NCI-H2196 (cell line): Measurements from ENCODE around the gene TGFBI.

Source experiments
- DNase-seq: peaks from one replicate; lab custom pipeline; 2025; ENCODE audit not compliant: unreplicated experiment; lab: John Stamatoyannopoulos, UW

TGFBI gene

GRCh38 chr5:136001466-136001981, 27.3 kb upstream of the TGFBI start:
- no peak for DNase-seq

DNA sequence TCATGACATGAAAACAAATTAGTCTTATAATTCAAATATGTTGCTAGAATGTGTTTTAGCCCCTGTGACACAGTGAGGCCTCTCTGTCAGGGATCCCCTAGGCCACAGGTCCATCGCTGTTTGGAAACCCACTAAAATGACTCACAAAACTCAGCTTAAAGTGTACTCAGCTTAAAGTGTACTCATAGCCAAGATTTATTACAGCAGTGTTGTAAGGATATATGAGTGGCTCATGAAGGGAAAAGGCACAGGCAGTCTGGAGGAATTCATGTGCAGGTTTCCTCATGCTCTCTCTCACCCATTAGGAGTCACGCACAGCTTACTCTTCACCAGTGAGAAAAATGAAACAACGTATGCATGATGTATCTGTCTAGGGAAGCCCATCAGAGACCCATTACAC, 24.4 kb upstream of the TGFBI start:
- DNase-seq = no peak

DNA sequence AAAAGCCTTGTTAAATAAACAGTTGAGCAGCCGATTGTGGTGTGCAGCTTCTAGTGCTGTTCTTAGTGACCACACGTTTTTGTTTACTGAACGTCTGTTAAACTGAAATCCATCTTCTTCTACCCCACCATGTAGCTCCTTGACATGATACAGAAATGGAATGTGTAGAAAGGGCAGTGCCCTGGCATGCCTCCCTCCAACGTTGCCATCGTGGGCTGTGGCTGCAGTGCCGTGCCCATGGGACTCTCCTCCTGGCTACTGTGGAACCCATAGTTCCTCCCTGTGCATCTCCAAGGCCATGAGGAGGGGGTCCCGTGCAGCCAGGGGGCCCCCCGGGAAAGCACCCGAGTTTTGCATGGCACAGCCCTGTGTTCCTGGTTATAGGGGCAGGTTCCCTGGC, 23.3 kb upstream of the TGFBI start:
- DNase-seq = no peak

GRCh38 chr5:136006164-136006563, 22.6 kb upstream of the TGFBI start:
- no peak for DNase-seq

DNA sequence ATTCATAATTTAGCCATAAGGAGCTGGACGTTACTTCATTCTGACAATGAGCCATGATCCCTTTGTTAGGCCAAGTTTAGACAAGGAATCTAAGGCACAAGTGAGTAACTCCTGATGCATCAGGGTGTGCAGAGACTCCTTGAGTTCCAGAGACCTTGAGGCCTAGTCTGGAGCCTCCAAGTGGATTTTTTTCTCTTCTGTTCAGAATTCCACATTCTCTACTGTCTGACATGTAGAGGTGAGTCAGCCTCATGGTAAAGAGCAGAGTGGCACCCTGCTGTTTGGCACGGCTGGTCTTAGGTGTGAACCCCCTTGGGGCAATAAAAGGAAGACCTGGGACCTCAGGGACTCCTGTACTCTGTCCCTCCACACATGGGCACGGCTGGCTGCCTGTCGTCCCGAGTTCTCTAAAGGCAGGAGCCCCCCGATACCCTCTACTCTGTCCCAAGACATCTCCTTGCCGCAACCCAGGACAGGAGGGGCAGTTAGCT, 22.0 kb upstream of the TGFBI start:
- no peak for DNase-seq

DNA sequence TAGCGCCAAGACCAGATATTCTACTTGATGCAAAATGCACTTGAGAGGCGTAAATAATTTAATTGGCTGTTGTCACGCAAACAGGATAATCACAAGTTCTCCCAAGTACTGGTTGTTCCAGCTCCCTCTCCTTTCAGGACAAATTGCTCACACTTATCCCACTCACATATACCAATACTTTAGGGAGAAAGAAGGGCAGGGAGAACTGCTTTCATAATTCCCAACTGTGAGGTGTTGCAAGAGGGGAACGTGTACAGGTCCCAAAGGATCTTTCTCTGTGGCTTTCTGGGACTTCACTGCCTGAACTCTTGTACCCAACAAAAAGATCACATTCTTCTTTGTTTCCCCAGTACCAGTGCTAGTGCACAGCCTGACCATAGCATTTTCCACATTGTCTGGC, 21.5 kb upstream of the TGFBI start:
- DNase-seq = no peak

DNA sequence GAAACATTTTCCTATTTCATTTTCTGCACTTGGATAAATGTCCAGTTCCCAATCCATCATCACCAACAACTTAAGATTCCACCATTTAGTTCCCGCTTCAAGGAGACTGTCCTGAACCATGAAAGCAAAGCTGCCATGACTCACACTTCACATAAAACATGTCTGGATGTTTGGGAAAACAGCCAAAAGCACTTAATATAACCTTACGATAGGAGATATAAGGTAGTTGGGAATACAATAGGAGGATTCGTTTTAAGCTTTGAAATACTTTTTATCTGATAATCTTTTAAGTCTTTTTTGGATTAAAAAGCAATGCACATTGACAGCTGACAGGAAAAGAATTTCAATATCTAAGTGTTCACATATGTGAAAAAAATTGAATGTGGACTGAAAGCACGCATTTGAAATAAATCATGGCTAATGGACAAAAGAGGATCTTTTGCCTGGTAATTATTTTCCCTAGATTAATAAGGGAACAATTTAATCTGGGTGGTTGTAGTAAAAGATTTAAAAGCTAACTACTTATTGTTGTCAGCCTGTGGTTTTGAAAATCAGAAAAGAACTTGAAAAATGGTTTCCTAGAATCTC, 17.3 kb upstream of the TGFBI start:
- DNase-seq = peak; percentile 42

- DNase-seq = no peak
These were observed 16.6 kb upstream of the TGFBI start for GRCh38 chr5:136012041-136012804.

DNA sequence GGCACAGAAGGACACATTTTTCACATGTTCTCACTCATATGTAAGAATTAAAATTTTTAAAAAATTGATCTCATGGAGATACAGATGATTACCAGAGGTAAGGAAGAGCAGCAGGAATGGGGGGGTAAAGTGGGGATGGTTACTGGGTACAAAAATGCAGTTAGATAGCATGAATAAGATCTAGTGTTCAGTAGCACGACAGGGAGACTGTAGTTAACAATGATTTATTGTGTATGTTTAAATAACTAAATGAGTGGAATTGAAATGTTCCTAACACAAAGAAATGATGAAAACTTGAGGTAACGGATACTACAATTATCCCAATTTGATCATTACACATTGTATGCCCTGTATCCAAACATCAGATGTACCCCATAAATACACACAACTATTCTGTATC, 15.2 kb upstream of the TGFBI start:
- DNase-seq = no peak

DNA sequence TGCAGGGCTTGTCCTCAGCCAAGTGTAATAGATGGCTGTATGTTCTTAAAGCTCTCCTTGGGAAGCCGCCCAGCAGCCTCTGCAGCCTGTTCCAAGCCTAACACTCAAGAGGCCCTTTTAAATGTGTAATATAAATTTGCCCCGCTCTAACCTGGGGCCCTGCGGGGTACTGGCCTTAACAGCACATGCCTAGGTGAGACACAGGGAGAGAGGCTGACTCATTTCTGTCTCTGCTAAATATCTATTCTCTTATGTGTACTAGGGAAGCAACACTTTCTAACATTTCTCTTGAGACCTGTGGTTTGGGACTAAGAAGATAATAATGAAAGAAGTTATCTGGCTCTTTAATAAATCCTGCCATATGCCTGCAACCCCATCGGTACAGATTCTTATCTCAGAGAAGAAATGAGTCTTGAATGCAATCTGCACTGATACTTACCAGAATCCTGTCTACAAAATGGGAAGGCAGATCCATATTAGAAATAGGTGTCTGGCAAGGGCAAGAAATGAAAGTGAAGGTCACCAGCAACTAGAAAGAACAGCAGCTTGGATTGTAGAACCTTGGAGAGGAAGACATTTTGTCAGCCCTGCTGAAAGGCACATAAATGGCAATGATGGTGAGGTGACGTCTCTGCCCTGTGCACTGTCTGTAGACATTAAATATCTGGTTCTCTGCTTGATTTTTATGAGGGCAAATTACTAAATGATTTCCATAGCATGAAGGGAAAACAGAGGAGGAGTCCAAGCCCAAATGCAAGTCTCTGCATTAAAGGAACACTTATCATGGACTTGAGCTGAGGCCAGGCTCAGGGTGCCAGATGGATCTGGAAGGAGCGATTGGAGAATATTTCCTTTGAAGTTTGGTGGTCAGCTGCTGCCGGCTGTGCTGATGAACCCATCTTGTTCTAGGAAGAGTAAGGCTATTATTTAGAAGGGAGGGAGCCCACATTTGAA, 14.5 kb upstream of the TGFBI start:
- DNase-seq = no peak

GRCh38 chr5:136015003-136015375, 13.8 kb upstream of the TGFBI start:
- no peak for DNase-seq

DNA sequence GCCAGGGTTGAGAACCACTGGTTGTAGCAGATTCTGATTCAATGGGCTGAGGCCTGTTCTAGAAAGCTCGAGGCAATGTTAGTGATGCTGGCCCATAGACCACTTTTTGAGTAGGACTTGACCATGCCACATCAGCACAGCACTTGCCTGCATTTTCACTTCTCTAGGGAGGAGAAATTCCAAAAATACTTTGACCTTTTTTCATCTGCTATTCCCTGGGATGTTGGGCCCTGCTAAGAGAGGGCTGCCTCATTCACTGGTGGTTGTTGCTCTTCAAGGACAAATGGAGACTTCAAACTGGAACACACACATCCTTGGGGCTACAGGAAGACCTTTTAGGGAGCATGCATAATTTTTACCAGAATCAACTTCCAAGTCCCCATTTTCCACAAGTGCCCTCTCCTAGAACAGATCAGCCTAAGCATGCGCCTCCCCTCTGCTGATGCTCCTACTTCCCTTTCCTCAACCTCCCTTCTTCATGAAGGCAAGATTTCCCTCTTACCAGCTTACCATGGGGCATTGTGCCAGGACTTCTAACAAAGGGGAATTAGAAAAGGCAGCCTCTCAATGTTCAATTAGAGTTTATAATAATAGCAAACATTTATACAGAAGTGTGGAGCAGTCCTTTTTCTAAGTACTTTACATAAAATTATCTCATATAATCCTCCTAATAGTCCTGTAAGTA, 12.7 kb upstream of the TGFBI start:
- no peak for DNase-seq

- DNase-seq = peak; percentile 31
These were observed 11.8 kb upstream of the TGFBI start for GRCh38 chr5:136016945-136017530.

- no peak for DNase-seq
These were observed 9.7 kb upstream of the TGFBI start for GRCh38 chr5:136018814-136019783.

DNA sequence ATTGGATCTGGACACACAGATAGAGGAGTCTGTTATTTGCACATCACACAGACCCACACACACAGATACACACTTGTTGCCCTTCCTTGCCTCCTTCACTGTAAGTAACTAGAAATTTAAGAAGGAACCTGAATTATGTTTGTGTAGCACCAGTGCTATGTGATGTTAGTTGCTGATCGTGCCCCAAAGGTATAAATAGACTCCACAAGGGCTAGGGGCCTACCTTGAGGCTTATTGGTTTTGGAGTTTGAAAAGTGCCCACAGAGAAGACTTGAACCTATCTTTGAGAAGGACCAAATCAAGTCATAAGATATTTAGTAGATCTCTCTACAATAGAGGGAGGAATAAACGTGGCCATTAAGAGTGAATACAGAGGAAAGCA, 8.8 kb upstream of the TGFBI start:
- no peak for DNase-seq

DNA sequence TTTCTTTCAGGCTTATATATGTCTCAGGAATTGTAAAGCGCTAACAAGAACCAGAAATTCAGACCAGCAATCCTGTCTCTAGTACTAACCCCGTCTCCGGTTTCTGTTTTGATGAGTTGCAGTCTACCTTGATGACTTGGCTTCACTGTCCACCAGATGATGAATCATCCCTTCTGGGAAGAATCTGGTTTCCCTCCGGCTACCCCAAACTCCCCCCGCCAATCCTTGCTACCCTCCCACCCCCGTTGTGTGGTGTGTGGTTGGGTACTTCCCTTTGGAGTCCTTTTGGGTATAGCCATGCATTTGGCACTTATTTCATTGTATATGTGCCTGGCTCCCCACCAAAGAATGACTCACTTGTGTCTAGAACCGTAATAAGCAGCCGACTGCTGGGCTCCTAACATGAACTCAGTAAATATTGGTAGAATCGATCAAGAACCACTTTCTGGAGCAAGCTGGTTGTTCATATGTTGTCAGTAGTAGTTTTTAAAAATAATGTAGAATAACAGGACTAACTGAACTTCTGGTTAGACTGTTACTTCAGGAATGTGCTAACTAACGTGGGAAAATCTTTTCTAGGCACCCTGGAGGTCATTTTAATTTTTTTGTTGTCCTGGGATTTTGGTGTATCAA, 8.3 kb upstream of the TGFBI start:
- DNase-seq = no peak

- DNase-seq = no peak
These were observed 7.8 kb upstream of the TGFBI start for GRCh38 chr5:136021016-136021405.

GRCh38 chr5:136022965-136023364, 5.8 kb upstream of the TGFBI start:
- DNase-seq = no peak

DNA sequence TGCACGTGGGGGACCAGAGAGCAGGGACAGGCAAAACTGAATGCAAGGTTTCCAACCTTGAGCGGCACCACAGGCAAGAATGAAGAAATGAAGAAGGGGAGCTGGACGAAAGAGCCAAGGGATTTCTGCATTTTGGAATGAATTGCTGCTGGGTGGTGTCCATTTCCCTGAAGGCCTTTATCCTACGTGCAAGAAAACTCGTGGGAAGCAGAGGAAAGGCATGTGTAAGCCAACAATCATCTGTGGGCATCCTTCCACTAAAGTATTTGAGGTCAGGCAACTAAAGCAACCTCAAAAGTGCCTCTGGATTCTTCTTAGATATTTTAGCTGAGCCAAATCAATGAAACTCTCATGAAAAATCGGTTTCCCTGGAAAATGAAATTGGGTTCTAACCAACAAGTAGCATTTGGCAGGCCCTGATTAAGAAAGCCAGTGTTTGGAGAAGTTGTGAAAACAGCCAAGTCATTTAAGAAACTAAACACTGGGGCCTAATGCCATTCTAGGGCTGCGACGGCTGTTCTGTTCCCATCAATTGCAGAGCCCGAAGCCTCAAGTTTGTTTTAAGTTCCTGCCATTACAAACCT, 4.7 kb upstream of the TGFBI start:
- DNase-seq = no peak
